Fibroblast of lung (primary cell): ENCODE measurements around the gene IL1F10. TPM values are rescaled to one million over a fixed set of nuclear protein-coding genes. Genes with fewer than 3 reads are reported as not detected.

Source experiments
- DNase-seq, 2 donors: peaks; one replicate each; pipeline versions ENCODE4 v3.0.0 to v3.0.0-alpha.2; 2010; ENCODE audit warnings: low read depth in 2 of 2
- H2AFZ ChIP-seq: 2 replicates; pipeline ENCODE4 v1.5.1; 2012; ENCODE audit warnings: low read length, control low read depth, inconsistent platforms
- H3K27ac ChIP-seq: 2 replicates; pipeline ENCODE4 v1.5.1; 2011; ENCODE audit warnings: low read length, control low read depth; ENCODE audit not compliant: insufficient read depth
- H3K27me3 ChIP-seq: 2 replicates; pipeline ENCODE4 v1.5.1; 2011; ENCODE audit warnings: mild to moderate bottlenecking, low read length; ENCODE audit not compliant: control insufficient read depth, insufficient read depth
- H3K36me3 ChIP-seq: 2 replicates; pipeline ENCODE4 v1.5.1; 2011; ENCODE audit warnings: low read length; ENCODE audit not compliant: control insufficient read depth, insufficient read depth
- H3K4me1 ChIP-seq: 2 replicates; pipeline ENCODE4 v1.5.1; 2011; ENCODE audit warnings: low read length; ENCODE audit not compliant: control insufficient read depth, insufficient read depth; ENCODE audit errors: extremely low read depth
- H3K4me2 ChIP-seq: 2 replicates; pipeline ENCODE4 v1.5.1; 2011; ENCODE audit warnings: low read length, control low read depth; ENCODE audit not compliant: insufficient read depth; ENCODE audit errors: extremely low read depth
- H3K4me3 ChIP-seq, 4 experiments: fragments of 200-600 bp in 1 of 4; sonication (generic) in 1 of 4; replicated peaks in 1 of 4; 2 replicates each; pipeline ENCODE4 v1.5.1; 2011 to 2016; ENCODE audit warnings: low read length in 4 of 4, low read depth in 3 of 4, mild to moderate bottlenecking in 3 of 4, control low read depth in 2 of 4, inconsistent platforms in 1 of 4, mixed read lengths in 1 of 4; ENCODE audit not compliant: insufficient read depth in 1 of 4; ENCODE audit errors: control extremely low read depth in 1 of 4
- H3K79me2 ChIP-seq: 2 replicates; pipeline ENCODE4 v1.5.1; 2012; ENCODE audit warnings: mild to moderate bottlenecking, low read length, inconsistent platforms; ENCODE audit not compliant: control insufficient read depth, insufficient read depth
- H3K9ac ChIP-seq: 2 replicates; pipeline ENCODE4 v1.5.1; 2011; ENCODE audit warnings: mild to moderate bottlenecking, low read length, control low read depth; ENCODE audit not compliant: insufficient read depth
- H3K9me3 ChIP-seq: 2 replicates; pipeline ENCODE4 v1.5.1; 2012; ENCODE audit warnings: low read depth, low read length; ENCODE audit not compliant: control insufficient read depth, insufficient read depth
- H4K20me1 ChIP-seq: 2 replicates; pipeline ENCODE4 v1.5.1; 2011; ENCODE audit warnings: low read length; ENCODE audit not compliant: control insufficient read depth, insufficient read depth; ENCODE audit errors: extremely low read depth
- CTCF ChIP-seq, 2 donors: IDR thresholded peaks in 1 of 2; conservative IDR thresholded peaks in 1 of 2; 1 replicate in 1 of 2; 2 replicates in 1 of 2; pipeline ENCODE4 v1.5.1; 2011 to 2012; ENCODE audit warnings: low read length in 2 of 2, control low read depth in 1 of 2, inconsistent platforms in 1 of 2, low read depth in 1 of 2, mild to moderate bottlenecking in 1 of 2
- EZH2 ChIP-seq: IDR thresholded peaks from 2 replicates; pipeline ENCODE4 v1.5.1; 2012; ENCODE audit warnings: low read length, control low read depth, mild to moderate bottlenecking; ENCODE audit errors: missing control alignments
- polyA plus RNA-seq, 2 donors: library from polyadenylated mRNA; depleted of rRNA in 1 of 2; stranded (reverse) in 1 of 2; unstranded in 1 of 2; fragments of >200 nt; gene quantifications; 2 replicates each; pipeline ENCODE4 v1.2.1, GENCODE V29; 2011 to 2012; ENCODE audit warnings: missing spikeins in 1 of 2
- total RNA-seq: library from RNA; depleted of rRNA; stranded (reverse); fragments of >200 nt; gene quantifications from 2 replicates; pipeline ENCODE4 v1.2.1, GENCODE V29; 2014

IL1F10 gene
- total and polyA plus RNA-seq, 2 donors (not counting 1 experiment from before 2014, with no cell fraction given): not detected

GRCh38 chr2:113114224-113114945 is 46.6 kb downstream of the IL1F10 start:
- H3K4me3 ChIP-seq: no peak overlapping the region
- no peak overlapping the region for H3K4me2 ChIP-seq
- no peak overlapping the region for H3K9ac ChIP-seq

GRCh38 chr2:113114996-113115395 is 47.2 kb downstream of the IL1F10 start:
- TF ChIP-seq EZH2 (no peak), CTCF (conservative IDR thresholded peaks at IDR 0.05 in 1 of 2, IDR thresholded peaks at IDR 0.05 in 1 of 2; ENCODE audit: low read depth in 1 of 2, low read length in 2 of 2) (no peak)
- no peaks in the 10 kb centered on the region for H3K36me3 ChIP-seq
- no peaks in the 10 kb centered on the region for H3K9me3 ChIP-seq
- no peaks in the 10 kb centered on the region for H3K79me2 ChIP-seq
- H3K4me3 ChIP-seq: no peak overlapping the region
- no peak overlapping the region for H2AFZ ChIP-seq
- no peak overlapping the region for H3K9ac ChIP-seq
- H3K4me2 ChIP-seq: no peak overlapping the region
- H3K27me3 ChIP-seq: no peaks in the 10 kb centered on the region
- no peaks in the 10 kb centered on the region for H3K4me1 ChIP-seq
- H3K27ac ChIP-seq: no peak overlapping the region
- DNase-seq: no peak
- H4K20me1 ChIP-seq: no peaks in the 10 kb centered on the region

More at GRCh38 chr2:113114224-113114945, 46.6 kb downstream of the IL1F10 start:
- TF ChIP-seq EZH2 (no peak), CTCF (conservative IDR thresholded peaks at IDR 0.05 in 1 of 2, IDR thresholded peaks at IDR 0.05 in 1 of 2; ENCODE audit: low read depth in 1 of 2, low read length in 2 of 2) (no peak)
- H3K27me3 ChIP-seq: no peaks in the 10 kb centered on the region
- no peaks in the 10 kb centered on the region for H4K20me1 ChIP-seq
- no peaks in the 10 kb centered on the region for H3K79me2 ChIP-seq
- no peak for DNase-seq
- no peak overlapping the region for H3K27ac ChIP-seq
- no peaks in the 10 kb centered on the region for H3K4me1 ChIP-seq
- H2AFZ ChIP-seq: no peak overlapping the region
- H3K36me3 ChIP-seq: no peaks in the 10 kb centered on the region
- H3K9me3 ChIP-seq: no peaks in the 10 kb centered on the region

- H3K4me1 ChIP-seq: no peaks in the 10 kb centered on the region
- DNase-seq: no peak
- H4K20me1 ChIP-seq: no peaks in the 10 kb centered on the region
- no peak overlapping the region for H2AFZ ChIP-seq
- no peaks in the 10 kb centered on the region for H3K27me3 ChIP-seq
- no peak overlapping the region for H3K9ac ChIP-seq
- H3K36me3 ChIP-seq: no peaks in the 10 kb centered on the region
- TF ChIP-seq EZH2: no peak
- TF ChIP-seq CTCF (conservative IDR thresholded peaks at IDR 0.05 in 1 of 2, IDR thresholded peaks at IDR 0.05 in 1 of 2; ENCODE audit: low read depth in 1 of 2, low read length in 2 of 2): no peak
- H3K4me3 ChIP-seq: no peak overlapping the region
- no peak overlapping the region for H3K4me2 ChIP-seq
- no peaks in the 10 kb centered on the region for H3K9me3 ChIP-seq
- H3K27ac ChIP-seq: no peak overlapping the region
- no peaks in the 10 kb centered on the region for H3K79me2 ChIP-seq
These were observed 48.6 kb downstream of the IL1F10 start for GRCh38 chr2:113116100-113116958.
